Measurements from ENCODE around the gene ST14. TPM values are rescaled to one million over a fixed set of nuclear protein-coding genes. Genes with fewer than 3 reads are reported as not detected.
"Not testable (repeated sequence)": the region's sequence is repeated elsewhere in the genome, so short reads cannot be mapped to it uniquely, and the experiment has no call there.

The ST14 gene
- total and polyA plus RNA-seq, 2 donors (not counting 1 experiment from before 2014, with no cell fraction given): 36.2 to 52.2 TPM

DNA sequence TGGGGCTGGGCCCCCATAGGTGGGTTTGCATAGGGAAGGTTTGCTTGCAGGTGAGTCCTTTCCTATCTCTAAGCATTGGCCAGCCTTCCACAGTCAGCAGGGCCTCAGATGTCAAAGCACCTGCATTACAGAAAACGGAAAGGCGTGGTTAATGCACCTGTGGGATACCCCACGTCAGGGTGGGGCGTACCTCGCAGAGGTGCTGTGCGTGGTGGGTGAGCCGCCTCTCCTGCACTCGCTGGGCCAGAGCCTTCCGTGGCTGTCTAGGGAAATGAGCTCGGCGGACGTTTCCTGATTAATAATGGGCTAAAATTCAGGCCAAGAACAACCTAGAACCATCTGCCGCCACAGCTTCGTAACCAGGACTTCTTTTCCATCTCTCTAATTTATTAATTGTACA lies 32.3 kb downstream of the ST14 start:
- Histone ChIP-seq H2AFZ (ENCODE audit: insufficient read depth, low read depth, low read length, poor library complexity, severe bottlenecking) (no peak overlapping the region), H3K27ac (ENCODE audit: low read length in 2 of 2) (no peak overlapping the region), H4K20me1 (ENCODE audit: control insufficient read depth, insufficient read depth, low read length, poor library complexity, severe bottlenecking) (no peaks in the 10 kb centered on the region), H3K4me2 (replicated peaks; ENCODE audit: low read depth, low read length, poor library complexity, severe bottlenecking) (no peak overlapping the region), H3K9ac (ENCODE audit: low read length) (no peak overlapping the region), H3K36me3 (replicated peaks in 1 of 2; ENCODE audit: control extremely low read depth in 1 of 2, control insufficient read depth in 1 of 2, extremely low read depth in 1 of 2, insufficient read depth in 2 of 2, low read length in 1 of 2) (peaks cover 0 to 54% of the 10 kb centered on the region in 2 experiments), H3K4me3 (ENCODE audit: control extremely low read depth in 1 of 5, extremely low read depth in 1 of 5, insufficient read depth in 1 of 5, low read depth in 2 of 5, low read length in 4 of 5) (no peak overlapping the region), H3K4me1 (ENCODE audit: control insufficient read depth in 2 of 2, insufficient read depth in 2 of 2, low read length in 2 of 2) (no peaks in the 10 kb centered on the region), H3K27me3 (replicated peaks in 1 of 4; ENCODE audit: control extremely low read depth in 1 of 4, control insufficient read depth in 3 of 4, insufficient read depth in 4 of 4, low read length in 3 of 4) (no peaks in the 10 kb centered on the region), H3K79me2 (ENCODE audit: control insufficient read depth, insufficient read depth, low read length) (no peaks in the 10 kb centered on the region), H3K9me3 (ENCODE audit: control extremely low read depth in 1 of 3, control insufficient read depth in 2 of 3, insufficient read depth in 1 of 3, low read length in 2 of 3) (peaks cover 0 to 3% (median 0%) of the 10 kb centered on the region in 3 donors)
- ChIA-PET POLR2A (no interaction called here), CTCF (no interaction called here)
- Mint-ChIP-seq H3K4me3 (no peak overlapping the region), H3K27ac (no peak overlapping the region), H3K4me1 (peaks cover 2% of the 10 kb centered on the region), H3K27me3 (no peaks in the 10 kb centered on the region), H3K9me3 (ENCODE audit: insufficient read depth) (no peaks in the 10 kb centered on the region)
- ATAC-seq (ENCODE audit: low read depth): no peak
- TF ChIP-seq CTCF (IDR thresholded peaks at IDR 0.05) (no peak), EZH2 (IDR thresholded peaks at IDR 0.05; ENCODE audit: borderline replicate concordance, insufficient read depth, low read depth, low read length, poor library complexity, severe bottlenecking) (no peak)
- no peak for DNase-seq
- intact Hi-C loops (cut with micrococcal nuclease): no loop called here
- 84% methylated on average over 9 of the region's 14 CpGs for WGBS (ENCODE audit: insufficient coverage)

GRCh38 chr11:130192845-130193267 lies 33.3 kb downstream of the ST14 start:
- ChIA-PET CTCF (no interaction called here), POLR2A (no interaction called here)
- no peak for DNase-seq
- Histone ChIP-seq H3K9ac (ENCODE audit: low read length) (no peak overlapping the region), H3K79me2 (ENCODE audit: control insufficient read depth, insufficient read depth, low read length) (no peaks in the 10 kb centered on the region), H3K4me3 (ENCODE audit: control extremely low read depth in 1 of 5, extremely low read depth in 1 of 5, insufficient read depth in 1 of 5, low read depth in 2 of 5, low read length in 4 of 5) (no peak overlapping the region), H3K4me1 (ENCODE audit: control insufficient read depth in 2 of 2, insufficient read depth in 2 of 2, low read length in 2 of 2) (no peaks in the 10 kb centered on the region), H3K9me3 (ENCODE audit: control extremely low read depth in 1 of 3, control insufficient read depth in 2 of 3, insufficient read depth in 1 of 3, low read length in 2 of 3) (peaks cover 0 to 3% (median 0%) of the 10 kb centered on the region in 3 donors), H3K27ac (ENCODE audit: low read length in 2 of 2) (no peak overlapping the region), H2AFZ (ENCODE audit: insufficient read depth, low read depth, low read length, poor library complexity, severe bottlenecking) (no peak overlapping the region), H3K4me2 (replicated peaks; ENCODE audit: low read depth, low read length, poor library complexity, severe bottlenecking) (no peak overlapping the region), H3K36me3 (replicated peaks in 1 of 2; ENCODE audit: control extremely low read depth in 1 of 2, control insufficient read depth in 1 of 2, extremely low read depth in 1 of 2, insufficient read depth in 2 of 2, low read length in 1 of 2) (peaks cover 1 to 61% of the 10 kb centered on the region in 2 experiments), H3K27me3 (replicated peaks in 1 of 4; ENCODE audit: control extremely low read depth in 1 of 4, control insufficient read depth in 3 of 4, insufficient read depth in 4 of 4, low read length in 3 of 4) (no peaks in the 10 kb centered on the region), H4K20me1 (ENCODE audit: control insufficient read depth, insufficient read depth, low read length, poor library complexity, severe bottlenecking) (no peaks in the 10 kb centered on the region)
- intact Hi-C loops (cut with micrococcal nuclease): no loop called here
- Mint-ChIP-seq H3K27ac (no peak overlapping the region), H3K4me1 (peaks cover 2% of the 10 kb centered on the region), H3K4me3 (no peak overlapping the region), H3K27me3 (no peaks in the 10 kb centered on the region), H3K9me3 (ENCODE audit: insufficient read depth) (no peaks in the 10 kb centered on the region)
- no peak for ATAC-seq (ENCODE audit: low read depth)
- TF ChIP-seq CTCF (IDR thresholded peaks at IDR 0.05): no peak
- no peak for TF ChIP-seq EZH2 (IDR thresholded peaks at IDR 0.05; ENCODE audit: borderline replicate concordance, insufficient read depth, low read depth, low read length, poor library complexity, severe bottlenecking)
- 96% methylated on average over 3 of the region's 4 CpGs for WGBS (ENCODE audit: insufficient coverage)

- CTCF ChIA-PET; DNase-seq; H4K20me1 ChIP-seq (ENCODE audit: control insufficient read depth, insufficient read depth, low read length, poor library complexity, severe bottlenecking); H2AFZ ChIP-seq (ENCODE audit: insufficient read depth, low read depth, low read length, poor library complexity, severe bottlenecking); H3K27me3 ChIP-seq (replicated peaks in 1 of 4; ENCODE audit: control extremely low read depth in 1 of 4, control insufficient read depth in 3 of 4, insufficient read depth in 4 of 4, low read length in 3 of 4); H3K27ac Mint-ChIP-seq; ATAC-seq (ENCODE audit: low read depth); H3K4me1 ChIP-seq (ENCODE audit: control insufficient read depth in 2 of 2, insufficient read depth in 2 of 2, low read length in 2 of 2); H3K9ac ChIP-seq (ENCODE audit: low read length); H3K4me3 Mint-ChIP-seq; H3K4me1 Mint-ChIP-seq; H3K27me3 Mint-ChIP-seq; H3K79me2 ChIP-seq (ENCODE audit: control insufficient read depth, insufficient read depth, low read length); H3K4me2 ChIP-seq (replicated peaks; ENCODE audit: low read depth, low read length, poor library complexity, severe bottlenecking); H3K27ac ChIP-seq (ENCODE audit: low read length in 2 of 2); H3K9me3 Mint-ChIP-seq (ENCODE audit: insufficient read depth); POLR2A ChIA-PET; H3K4me3 ChIP-seq (ENCODE audit: control extremely low read depth in 1 of 5, extremely low read depth in 1 of 5, insufficient read depth in 1 of 5, low read depth in 2 of 5, low read length in 4 of 5); intact Hi-C loops (cut with micrococcal nuclease); H3K9me3 ChIP-seq (ENCODE audit: control extremely low read depth in 1 of 3, control insufficient read depth in 2 of 3, insufficient read depth in 1 of 3, low read length in 2 of 3): not testable (repeated sequence)
- H3K36me3 ChIP-seq (replicated peaks in 1 of 2; ENCODE audit: control extremely low read depth in 1 of 2, control insufficient read depth in 1 of 2, extremely low read depth in 1 of 2, insufficient read depth in 2 of 2, low read length in 1 of 2): peaks cover 1 to 60% of the 10 kb centered on the region in 2 experiments
- WGBS (ENCODE audit: insufficient coverage): 97% methylated on average over 6 of the region's 14 CpGs
Measured at GRCh38 chr11:130193551-130193950, 34.0 kb downstream of the ST14 start.
